OCI-LY1 (cell line): ENCODE measurements around the gene HIRA.

ENCODE experiments used
- CTCF ChIP-seq: fragments of 200-600 bp; sonication (generic), shearing (Covaris generic); IDR thresholded peaks from 2 replicates; pipeline ENCODE4 v1.5.1; 2017; ENCODE audit warnings: mild to moderate bottlenecking, antibody characterized with exemption, low read length, moderate library complexity, mixed read lengths
- EZH2 ChIP-seq: fragments of 200-600 bp; sonication (generic), shearing (Covaris generic); IDR thresholded peaks from 2 replicates; pipeline ENCODE4 v1.8.0; 2017; ENCODE audit warnings: borderline replicate concordance, mixed run types, mild to moderate bottlenecking, antibody characterized with exemption, low read length, moderate library complexity, mixed read lengths

GRCh38 chr22:19292458-19293230, 138.9 kb downstream of the HIRA start:
- TF ChIP-seq EZH2 (no peak), CTCF (no peak)
